HEK293 (cell line): ENCODE results near the gene INAVA.
A peak's percentile ranks its signal among the peaks of the same experiment; 100 is the strongest.

Experiments
- CTCF ChIA-PET: fragments of 350-600 bp; formaldehyde crosslinking; extraction: SDS; loops from one replicate; lab custom pipeline; 2021; ENCODE audit warnings: antibody characterized with exemption; lab: Yijun Ruan, JAX
- POLR2A ChIA-PET: fragments of 300-600 bp; formaldehyde crosslinking; extraction: SDS; loops from one replicate; lab custom pipeline; 2020; ENCODE audit warnings: antibody characterized with exemption, inconsistent platforms; lab: Yijun Ruan, JAX
- H3K27ac ChIP-seq: fragments of 200-500 bp; sonication (Bioruptor generic); 2 replicates; pipeline ENCODE4 v1.5.1; 2014; ENCODE audit warnings: low read depth, low read length, control low read depth, inconsistent platforms; ENCODE audit errors: extremely low read depth
- H3K36me3 ChIP-seq, 2 experiments: fragments of 200-500 bp in 1 of 2; sonication (Bioruptor generic) in 1 of 2; 1 replicate in 1 of 2; 2 replicates in 1 of 2; pipeline ENCODE4 v1.5.1; 2014 to 2017; ENCODE audit warnings: inconsistent platforms in 2 of 2, low read length in 2 of 2; ENCODE audit not compliant: control insufficient read depth in 2 of 2, insufficient read depth in 1 of 2
- H3K4me1 ChIP-seq: fragments of 200-500 bp; sonication (Bioruptor generic); 2 replicates; pipeline ENCODE4 v1.5.1; 2014; ENCODE audit warnings: mild to moderate bottlenecking, low read length, inconsistent platforms; ENCODE audit not compliant: control insufficient read depth, insufficient read depth
- H3K4me3 ChIP-seq: 2 replicates; pipeline ENCODE4 v1.5.1; 2011; ENCODE audit warnings: low read depth, mild to moderate bottlenecking, control low read depth, low read length, moderate library complexity
- H3K9me3 ChIP-seq: fragments of 200-500 bp; sonication (Bioruptor generic); 2 replicates; pipeline ENCODE4 v1.5.1; 2014; ENCODE audit warnings: low read depth, low read length, inconsistent platforms; ENCODE audit not compliant: control insufficient read depth, insufficient read depth
- FEZF1 ChIP-seq: fragments of 450-650 bp; formaldehyde crosslinking; IDR thresholded peaks from 2 replicates; pipeline ENCODE4 v1.5.1; 2016; ENCODE audit warnings: missing biosample characterization, missing genetic modification characterization
- GLIS2 ChIP-seq: fragments of 450-650 bp; formaldehyde crosslinking; IDR thresholded peaks from 2 replicates; pipeline ENCODE4 v1.5.1; 2016; ENCODE audit warnings: missing biosample characterization, missing genetic modification characterization
- OSR2 ChIP-seq: fragments of 450-650 bp; formaldehyde crosslinking; IDR thresholded peaks from 2 replicates; pipeline ENCODE4 v1.5.1; 2016; ENCODE audit warnings: missing biosample characterization, missing genetic modification characterization
- SP2 ChIP-seq: fragments of 450-650 bp; formaldehyde crosslinking; IDR thresholded peaks from 2 replicates; pipeline ENCODE4 v1.5.1; 2016; ENCODE audit warnings: missing biosample characterization, missing genetic modification characterization
- SP3 ChIP-seq: fragments of 450-650 bp; formaldehyde crosslinking; IDR thresholded peaks from 2 replicates; pipeline ENCODE4 v1.5.1; 2016; ENCODE audit warnings: missing biosample characterization, missing genetic modification characterization
- TRIM28 ChIP-seq: IDR thresholded peaks from 2 replicates; pipeline ENCODE4 v1.6.1; 2011; ENCODE audit warnings: low read length, control low read depth, borderline replicate concordance
- ZIC2 ChIP-seq: fragments of 450-650 bp; formaldehyde crosslinking; IDR thresholded peaks from 2 replicates; pipeline ENCODE4 v1.5.1; 2016; ENCODE audit warnings: missing biosample characterization, missing genetic modification characterization
- ZNF157 ChIP-seq: fragments of 450-650 bp; formaldehyde crosslinking; IDR thresholded peaks from 2 replicates; pipeline ENCODE4 v1.5.1; 2016; ENCODE audit warnings: missing biosample characterization, missing genetic modification characterization
- ZNF16 ChIP-seq: fragments of 450-650 bp; formaldehyde crosslinking; IDR thresholded peaks from 2 replicates; pipeline ENCODE4 v1.5.1; 2016; ENCODE audit warnings: low read depth, missing biosample characterization, missing genetic modification characterization
- ZNF335 ChIP-seq: fragments of 450-650 bp; formaldehyde crosslinking; conservative IDR thresholded peaks from 2 replicates; pipeline ENCODE4 v1.5.1; 2016; ENCODE audit warnings: missing biosample characterization, missing genetic modification characterization
- ZNF398 ChIP-seq: fragments of 450-650 bp; formaldehyde crosslinking; IDR thresholded peaks from 2 replicates; pipeline ENCODE4 v1.5.1; 2017; ENCODE audit warnings: missing biosample characterization, missing genetic modification characterization
- ZNF473 ChIP-seq: fragments of 450-650 bp; formaldehyde crosslinking; IDR thresholded peaks from 2 replicates; pipeline ENCODE4 v1.5.1; 2017; ENCODE audit warnings: missing biosample characterization, missing genetic modification characterization
- ZNF624 ChIP-seq: fragments of 450-650 bp; formaldehyde crosslinking; IDR thresholded peaks from 2 replicates; pipeline ENCODE4 v1.5.1; 2017; ENCODE audit warnings: missing biosample characterization, missing genetic modification characterization
- ZNF660 ChIP-seq: fragments of 450-650 bp; IDR thresholded peaks from 2 replicates; pipeline ENCODE4 v1.5.1; 2018; ENCODE audit warnings: missing biosample characterization, mild to moderate bottlenecking, missing genetic modification characterization
- ZNF707 ChIP-seq: fragments of 450-650 bp; formaldehyde crosslinking; IDR thresholded peaks from 2 replicates; pipeline ENCODE4 v1.5.1; 2016; ENCODE audit warnings: missing biosample characterization, missing genetic modification characterization
- ZXDB ChIP-seq: fragments of 450-650 bp; formaldehyde crosslinking; IDR thresholded peaks from 2 replicates; pipeline ENCODE4 v1.5.1; 2016; ENCODE audit warnings: missing biosample characterization, missing genetic modification characterization
- TF ChIP-seq, protein P1 (sequence below): fragments of 450-650 bp; formaldehyde crosslinking; IDR thresholded peaks from 2 replicates; pipeline ENCODE4 v1.5.0; 2017; ENCODE audit warnings: missing biosample characterization, missing genetic modification characterization, borderline replicate concordance
- TF ChIP-seq, protein P2 (sequence below): fragments of 450-650 bp; formaldehyde crosslinking; IDR thresholded peaks from 2 replicates; pipeline ENCODE4 v1.5.1; 2016; ENCODE audit warnings: missing biosample characterization, missing genetic modification characterization, borderline replicate concordance
- TF ChIP-seq, protein P3 (sequence below): fragments of 450-650 bp; formaldehyde crosslinking; IDR thresholded peaks from 2 replicates; pipeline ENCODE4 v1.5.1; 2016; ENCODE audit warnings: missing biosample characterization, missing genetic modification characterization

Gene INAVA

DNA sequence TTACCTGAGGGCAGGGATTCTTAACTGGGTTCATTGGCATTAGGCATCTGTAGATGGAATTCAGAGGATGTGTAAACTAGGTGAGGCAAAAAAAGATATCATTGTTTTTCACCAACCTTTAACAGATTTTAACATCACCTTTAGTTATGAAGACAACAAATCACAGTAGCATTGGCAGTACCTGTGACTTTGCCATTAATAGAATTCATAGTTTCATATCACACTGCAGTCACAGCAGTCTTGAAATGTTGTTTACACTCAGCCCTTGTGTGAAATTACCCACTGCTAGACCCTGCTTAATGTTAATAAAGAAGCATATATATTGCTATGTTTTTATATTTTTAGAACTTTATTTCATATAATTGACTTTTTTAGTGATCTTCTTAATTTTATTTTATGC lies 1.7 kb upstream of the INAVA start:
- POLR2A ChIA-PET: no interaction called here
- no peaks in the 10 kb centered on the region for H3K36me3 ChIP-seq
- no peak overlapping the region for H3K4me3 ChIP-seq
- no peaks in the 10 kb centered on the region for H3K9me3 ChIP-seq
- no peak overlapping the region for H3K27ac ChIP-seq
- H3K4me1 ChIP-seq: peaks cover 4% of the 10 kb centered on the region; the same call in 1 of the 2 replicates
- CTCF ChIA-PET: interaction anchor here (0.7 kb wide), 1 partner anchor 280 kb away, joined by 3 read pairs; no protein-coding TSS in a partner anchor
- TF ChIP-seq TRIM28 (no peak), SP2 (no peak), ZNF473 (tag by site-specific recombination) (no peak), GLIS2 (no peak), FEZF1 (tag by site-specific recombination) (no peak), ZNF624 (tag by site-specific recombination) (no peak), SP3 (tag by site-specific recombination) (no peak), ZNF660 (no peak), ZNF398 (tag by site-specific recombination) (no peak), ZNF707 (tag by site-specific recombination) (no peak)
- TF ChIP-seq, protein P1, sequence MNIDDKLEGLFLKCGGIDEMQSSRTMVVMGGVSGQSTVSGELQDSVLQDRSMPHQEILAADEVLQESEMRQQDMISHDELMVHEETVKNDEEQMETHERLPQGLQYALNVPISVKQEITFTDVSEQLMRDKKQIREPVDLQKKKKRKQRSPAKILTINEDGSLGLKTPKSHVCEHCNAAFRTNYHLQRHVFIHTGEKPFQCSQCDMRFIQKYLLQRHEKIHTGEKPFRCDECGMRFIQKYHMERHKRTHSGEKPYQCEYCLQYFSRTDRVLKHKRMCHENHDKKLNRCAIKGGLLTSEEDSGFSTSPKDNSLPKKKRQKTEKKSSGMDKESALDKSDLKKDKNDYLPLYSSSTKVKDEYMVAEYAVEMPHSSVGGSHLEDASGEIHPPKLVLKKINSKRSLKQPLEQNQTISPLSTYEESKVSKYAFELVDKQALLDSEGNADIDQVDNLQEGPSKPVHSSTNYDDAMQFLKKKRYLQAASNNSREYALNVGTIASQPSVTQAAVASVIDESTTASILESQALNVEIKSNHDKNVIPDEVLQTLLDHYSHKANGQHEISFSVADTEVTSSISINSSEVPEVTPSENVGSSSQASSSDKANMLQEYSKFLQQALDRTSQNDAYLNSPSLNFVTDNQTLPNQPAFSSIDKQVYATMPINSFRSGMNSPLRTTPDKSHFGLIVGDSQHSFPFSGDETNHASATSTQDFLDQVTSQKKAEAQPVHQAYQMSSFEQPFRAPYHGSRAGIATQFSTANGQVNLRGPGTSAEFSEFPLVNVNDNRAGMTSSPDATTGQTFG (tag by site-specific recombination): no peak
- TF ChIP-seq, protein P2, sequence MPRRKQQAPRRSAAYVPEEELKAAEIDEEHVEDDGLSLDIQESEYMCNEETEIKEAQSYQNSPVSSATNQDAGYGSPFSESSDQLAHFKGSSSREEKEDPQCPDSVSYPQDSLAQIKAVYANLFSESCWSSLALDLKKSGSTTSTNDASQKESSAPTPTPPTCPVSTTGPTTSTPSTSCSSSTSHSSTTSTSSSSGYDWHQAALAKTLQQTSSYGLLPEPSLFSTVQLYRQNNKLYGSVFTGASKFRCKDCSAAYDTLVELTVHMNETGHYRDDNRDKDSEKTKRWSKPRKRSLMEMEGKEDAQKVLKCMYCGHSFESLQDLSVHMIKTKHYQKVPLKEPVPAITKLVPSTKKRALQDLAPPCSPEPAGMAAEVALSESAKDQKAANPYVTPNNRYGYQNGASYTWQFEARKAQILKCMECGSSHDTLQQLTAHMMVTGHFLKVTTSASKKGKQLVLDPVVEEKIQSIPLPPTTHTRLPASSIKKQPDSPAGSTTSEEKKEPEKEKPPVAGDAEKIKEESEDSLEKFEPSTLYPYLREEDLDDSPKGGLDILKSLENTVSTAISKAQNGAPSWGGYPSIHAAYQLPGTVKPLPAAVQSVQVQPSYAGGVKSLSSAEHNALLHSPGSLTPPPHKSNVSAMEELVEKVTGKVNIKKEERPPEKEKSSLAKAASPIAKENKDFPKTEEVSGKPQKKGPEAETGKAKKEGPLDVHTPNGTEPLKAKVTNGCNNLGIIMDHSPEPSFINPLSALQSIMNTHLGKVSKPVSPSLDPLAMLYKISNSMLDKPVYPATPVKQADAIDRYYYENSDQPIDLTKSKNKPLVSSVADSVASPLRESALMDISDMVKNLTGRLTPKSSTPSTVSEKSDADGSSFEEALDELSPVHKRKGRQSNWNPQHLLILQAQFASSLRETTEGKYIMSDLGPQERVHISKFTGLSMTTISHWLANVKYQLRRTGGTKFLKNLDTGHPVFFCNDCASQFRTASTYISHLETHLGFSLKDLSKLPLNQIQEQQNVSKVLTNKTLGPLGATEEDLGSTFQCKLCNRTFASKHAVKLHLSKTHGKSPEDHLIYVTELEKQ (tag by site-specific recombination): no peak

DNA sequence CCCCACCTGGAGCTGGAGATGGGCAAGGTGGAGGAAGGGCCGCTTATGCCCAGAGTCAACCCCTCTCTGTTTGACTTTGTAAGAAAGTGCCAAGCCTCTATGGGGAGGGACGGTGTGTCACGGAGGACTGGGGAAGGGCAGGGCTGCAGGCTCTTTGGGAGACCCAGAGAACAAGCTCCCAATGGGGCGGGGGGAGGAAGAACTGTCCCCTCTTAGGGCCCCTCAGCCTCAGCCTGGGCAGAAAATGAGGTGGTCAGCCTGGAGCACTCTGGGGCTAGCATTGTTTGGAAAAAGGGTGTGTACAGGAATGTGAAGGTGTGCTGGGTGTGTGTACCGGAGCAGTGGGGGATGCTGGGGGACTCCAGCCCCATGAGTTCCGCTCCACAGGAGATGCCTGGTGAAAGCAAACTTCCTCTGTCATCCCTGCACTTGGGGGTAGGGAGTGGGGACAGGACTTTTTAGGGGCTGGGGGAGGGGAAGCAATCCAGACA lies 1.2 kb upstream of the INAVA start:
- TF ChIP-seq, protein P3, sequence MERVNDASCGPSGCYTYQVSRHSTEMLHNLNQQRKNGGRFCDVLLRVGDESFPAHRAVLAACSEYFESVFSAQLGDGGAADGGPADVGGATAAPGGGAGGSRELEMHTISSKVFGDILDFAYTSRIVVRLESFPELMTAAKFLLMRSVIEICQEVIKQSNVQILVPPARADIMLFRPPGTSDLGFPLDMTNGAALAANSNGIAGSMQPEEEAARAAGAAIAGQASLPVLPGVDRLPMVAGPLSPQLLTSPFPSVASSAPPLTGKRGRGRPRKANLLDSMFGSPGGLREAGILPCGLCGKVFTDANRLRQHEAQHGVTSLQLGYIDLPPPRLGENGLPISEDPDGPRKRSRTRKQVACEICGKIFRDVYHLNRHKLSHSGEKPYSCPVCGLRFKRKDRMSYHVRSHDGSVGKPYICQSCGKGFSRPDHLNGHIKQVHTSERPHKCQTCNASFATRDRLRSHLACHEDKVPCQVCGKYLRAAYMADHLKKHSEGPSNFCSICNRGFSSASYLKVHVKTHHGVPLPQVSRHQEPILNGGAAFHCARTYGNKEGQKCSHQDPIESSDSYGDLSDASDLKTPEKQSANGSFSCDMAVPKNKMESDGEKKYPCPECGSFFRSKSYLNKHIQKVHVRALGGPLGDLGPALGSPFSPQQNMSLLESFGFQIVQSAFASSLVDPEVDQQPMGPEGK (tag by site-specific recombination): 0 out of 2 replicates have a peak, but pooled peaks have one; percentile 13
- no peak for TF ChIP-seq ZNF16 (tag by site-specific recombination)
- TF ChIP-seq OSR2 (tag by site-specific recombination): no peak
- no peak for TF ChIP-seq ZNF157 (tag by site-specific recombination)
- TF ChIP-seq ZNF335 (tag by site-specific recombination): no peak
- TF ChIP-seq ZIC2: peak; percentile 52; the same call in 1 of the 2 replicates
- TF ChIP-seq ZXDB (tag by site-specific recombination): no peak
- Histone ChIP-seq H3K9me3 (no peaks in the 10 kb centered on the region), H3K4me3 (no peak overlapping the region), H3K27ac (no peak overlapping the region), H3K36me3 (no peaks in the 10 kb centered on the region), H3K4me1 (peaks cover 4% of the 10 kb centered on the region; the same call in 1 of the 2 replicates)
- ChIA-PET POLR2A (no interaction called here), CTCF (interaction anchor here (0.7 kb wide), 1 partner anchor 281 kb away, joined by 3 read pairs; no protein-coding TSS in a partner anchor)
